Left hindlimb (tissue), 1 donor: ENCODE data around the gene HORMAD2.
"Not testable (repeated sequence)": the region's sequence is repeated elsewhere in the genome, so short reads cannot be mapped to it uniquely, and the experiment has no call there.

ENCODE experiments used
- DNase-seq: peaks from one replicate; pipeline ENCODE4 v3.0.0-alpha.2; 2018

HORMAD2 gene

GRCh38 chr22:30214703-30215407 is 134.6 kb downstream of the HORMAD2 start:
- no peak for DNase-seq

DNA sequence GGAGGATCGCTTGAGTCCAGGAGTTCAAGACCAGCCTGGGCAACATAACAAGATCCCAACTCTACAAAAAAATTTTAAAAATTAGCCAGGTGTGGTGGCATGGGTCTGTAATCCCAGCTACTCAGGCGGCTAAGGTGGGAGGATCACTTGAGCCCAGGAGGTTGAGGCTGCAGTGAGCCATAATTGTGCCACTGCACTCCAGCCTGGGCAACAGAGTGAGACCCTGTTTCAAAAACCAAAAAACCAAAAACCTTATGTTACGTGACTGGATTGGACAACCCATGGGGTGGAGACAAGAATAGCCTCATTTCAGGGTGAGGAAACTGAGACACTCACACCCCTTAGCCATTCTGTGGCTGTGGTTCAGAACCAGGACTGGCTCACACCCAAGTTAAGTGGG is 136.0 kb downstream of the HORMAD2 start:
- not testable (repeated sequence) for DNase-seq

DNA sequence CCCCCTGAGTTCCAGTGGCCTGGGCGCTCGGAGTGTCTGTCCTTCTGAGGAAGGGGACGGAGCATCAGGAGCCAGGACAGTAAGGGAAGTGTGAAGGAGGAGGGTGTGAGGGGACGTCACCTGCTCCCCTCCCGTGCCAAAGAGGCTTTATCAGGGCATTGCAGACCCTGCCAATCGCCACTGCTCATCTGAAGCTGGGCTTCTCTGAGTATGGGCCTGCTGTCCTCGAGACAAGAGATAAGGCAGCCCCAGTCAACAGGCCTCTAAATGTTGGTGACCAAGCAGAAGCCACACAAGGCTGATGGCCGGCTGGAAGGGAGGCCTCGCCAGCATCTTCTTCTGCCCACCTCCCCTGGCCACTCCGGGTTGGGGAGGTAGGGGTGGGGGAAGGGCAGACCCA is 136.4 kb downstream of the HORMAD2 start:
- DNase-seq = no peak

DNA sequence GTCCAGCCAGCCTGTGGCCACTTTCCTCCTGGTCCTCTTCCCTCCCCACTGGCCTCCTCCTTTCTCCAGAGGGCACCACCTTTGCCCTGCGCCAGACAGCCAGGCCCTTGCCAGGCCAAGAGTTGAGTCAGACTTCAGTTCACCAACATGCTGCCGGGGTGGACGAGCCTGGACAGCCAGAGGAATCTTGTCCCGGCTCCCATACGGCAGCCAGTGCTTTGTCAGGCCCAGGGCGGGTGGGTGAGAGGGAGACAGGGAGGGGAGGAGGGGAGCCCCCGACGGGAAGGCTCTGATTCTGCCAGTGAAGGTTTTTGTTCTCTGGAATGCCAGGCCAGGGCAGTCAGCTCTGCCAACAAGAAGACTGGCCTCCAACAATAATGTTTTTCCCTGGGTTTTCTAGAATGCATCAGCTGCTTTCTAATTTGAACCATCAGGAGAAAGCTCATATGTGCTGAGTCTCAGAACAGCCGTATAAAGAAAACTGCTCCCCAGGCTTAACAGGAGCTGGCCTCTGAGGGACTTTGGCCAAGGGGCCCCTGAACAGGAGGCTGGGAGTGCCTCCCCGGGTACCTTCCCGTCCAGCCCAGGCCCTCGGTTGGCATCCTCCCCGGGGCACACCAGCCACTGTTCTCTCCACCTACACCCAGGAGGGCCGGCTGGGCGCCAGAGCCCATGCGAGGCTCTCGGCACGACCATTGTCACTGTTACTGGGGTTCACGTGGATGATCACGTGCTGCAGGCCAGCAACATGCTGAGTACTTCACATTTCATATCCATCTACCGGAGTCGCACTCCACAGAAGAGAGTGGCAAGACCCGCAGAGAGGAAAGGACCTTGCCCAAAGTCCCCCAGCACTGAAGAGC is 137.7 kb downstream of the HORMAD2 start:
- DNase-seq = peak; percentile 63

DNA sequence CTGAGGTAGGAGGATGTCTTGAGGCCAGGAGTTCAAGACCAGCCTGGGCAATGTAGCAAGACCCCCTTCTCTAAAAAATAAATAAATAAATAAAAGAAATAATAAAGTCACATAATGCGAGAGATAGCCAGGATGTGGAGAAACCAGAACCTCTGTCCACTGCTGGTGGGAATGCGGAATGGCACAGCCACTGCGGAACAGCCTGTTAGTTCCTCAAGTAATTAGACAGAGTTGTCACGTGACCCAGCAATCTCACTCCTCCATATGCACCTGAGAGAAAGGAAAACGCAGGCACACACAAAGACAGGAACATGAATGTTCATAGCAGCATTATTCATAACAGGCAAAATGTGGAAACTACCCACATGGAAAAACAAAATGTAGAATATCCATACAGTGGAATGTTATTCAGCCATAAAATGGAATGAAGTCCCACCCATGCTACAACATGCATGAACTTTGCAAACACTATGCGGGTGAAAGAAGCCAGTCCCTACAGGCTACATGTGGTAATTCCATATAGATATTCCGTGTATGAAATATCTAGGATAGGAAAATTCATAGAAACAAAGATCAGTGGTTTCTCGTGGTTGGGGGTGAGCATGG is 138.9 kb downstream of the HORMAD2 start:
- DNase-seq = no peak

DNA sequence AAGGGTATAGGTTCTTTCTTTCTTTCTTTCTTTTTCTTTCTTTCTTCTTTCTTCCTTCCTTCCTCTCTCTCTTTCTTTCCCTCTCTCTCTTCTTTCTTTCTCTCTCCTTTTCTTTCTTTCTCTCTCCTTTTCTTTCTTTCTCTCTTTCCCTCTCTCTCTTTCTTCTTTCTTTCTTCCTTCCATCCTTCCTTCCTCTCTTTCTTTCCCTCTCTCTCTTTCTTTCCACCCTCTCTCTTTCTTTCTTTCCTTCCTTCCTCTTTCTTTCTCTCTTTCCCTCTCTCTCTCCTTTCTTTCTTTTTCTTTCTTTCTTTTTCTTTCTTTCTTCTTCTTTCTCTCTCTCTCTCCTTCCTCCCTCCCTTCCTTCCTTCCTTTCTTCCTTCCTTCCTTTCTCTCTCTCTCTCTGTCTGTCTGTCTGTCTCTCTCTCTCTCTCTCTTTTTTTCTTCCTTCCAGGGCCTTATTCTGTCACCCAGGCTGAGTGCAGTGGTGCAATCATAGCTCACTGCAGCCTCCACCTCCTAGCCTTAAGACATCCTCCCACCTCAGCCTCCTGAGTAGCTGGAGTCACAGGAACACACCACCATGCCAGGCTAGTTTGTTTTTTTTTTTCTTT is 139.5 kb downstream of the HORMAD2 start:
- no peak for DNase-seq

DNA sequence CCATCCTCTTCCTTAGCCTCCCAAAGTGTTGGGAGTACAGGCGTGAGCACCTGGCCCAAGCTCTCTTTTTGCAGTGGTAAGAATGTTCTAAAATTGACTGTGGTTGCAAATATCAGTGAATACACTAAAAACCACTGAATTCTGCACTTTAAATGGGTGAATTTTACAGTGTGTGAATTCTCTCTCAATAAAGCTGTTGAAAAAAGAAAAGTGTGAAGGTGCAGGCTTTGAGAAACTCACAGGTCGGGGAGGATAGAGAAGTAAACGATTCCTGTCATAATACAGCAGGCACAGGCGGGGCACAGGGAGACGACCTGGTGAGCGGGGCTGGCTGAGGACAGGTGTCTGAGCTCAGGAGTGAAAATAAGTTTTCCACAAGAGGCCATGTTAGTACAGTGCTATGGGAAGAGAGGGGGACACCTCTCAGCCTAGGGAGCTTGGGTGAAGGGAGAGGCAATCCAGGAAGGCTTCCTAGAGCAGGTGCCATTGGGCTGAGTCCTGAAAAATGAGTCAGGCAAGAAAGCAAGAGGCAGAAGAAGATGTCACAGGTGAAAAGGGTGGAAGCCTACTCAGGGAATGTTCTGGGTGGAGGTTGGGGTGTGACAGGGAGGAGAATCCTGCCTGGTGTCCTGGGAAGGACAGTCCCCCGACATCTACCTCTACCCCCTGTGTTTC is 140.2 kb downstream of the HORMAD2 start:
- DNase-seq = no peak

GRCh38 chr22:30221121-30221992 is 141.1 kb downstream of the HORMAD2 start:
- DNase-seq = no peak

DNA sequence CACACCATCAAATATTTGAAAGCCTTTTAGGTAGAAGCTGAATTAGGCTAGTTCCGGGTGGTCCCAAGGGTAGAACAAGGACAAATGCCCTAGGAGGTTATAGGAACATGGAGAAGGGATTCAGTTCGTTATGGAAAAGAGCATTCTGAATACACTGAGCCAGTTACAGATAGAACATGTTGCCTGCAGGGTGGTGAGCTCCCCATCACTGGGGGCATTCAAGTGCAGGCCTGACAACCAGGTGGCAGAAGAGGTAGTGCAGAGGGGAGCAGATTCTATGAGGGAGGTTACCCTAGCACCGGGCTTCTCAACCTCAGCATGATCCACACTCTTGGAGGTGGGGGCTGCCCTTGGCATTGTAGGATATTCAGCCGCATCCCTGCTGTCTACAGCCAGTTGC is 142.1 kb downstream of the HORMAD2 start:
- DNase-seq = no peak

DNA sequence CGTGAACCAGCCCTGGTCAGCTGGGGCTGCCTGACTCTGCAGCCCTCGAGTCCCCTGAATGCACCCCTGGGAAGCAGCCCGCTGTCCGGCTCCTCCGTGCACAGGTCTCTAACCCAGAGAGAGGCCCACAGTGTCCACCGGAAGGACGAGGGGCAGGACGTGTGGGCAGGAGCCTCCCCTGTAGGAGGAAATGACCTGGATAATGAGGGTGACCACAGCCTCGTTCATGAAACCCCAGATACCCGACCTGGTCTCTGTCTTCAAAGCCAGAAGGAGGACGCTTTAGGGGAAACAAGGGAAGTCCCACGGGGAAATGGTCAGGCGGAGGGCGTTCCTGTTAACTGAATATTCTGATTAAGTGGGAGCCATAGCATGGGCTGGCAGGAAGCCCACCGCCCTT is 143.0 kb downstream of the HORMAD2 start:
- DNase-seq = no peak

DNA sequence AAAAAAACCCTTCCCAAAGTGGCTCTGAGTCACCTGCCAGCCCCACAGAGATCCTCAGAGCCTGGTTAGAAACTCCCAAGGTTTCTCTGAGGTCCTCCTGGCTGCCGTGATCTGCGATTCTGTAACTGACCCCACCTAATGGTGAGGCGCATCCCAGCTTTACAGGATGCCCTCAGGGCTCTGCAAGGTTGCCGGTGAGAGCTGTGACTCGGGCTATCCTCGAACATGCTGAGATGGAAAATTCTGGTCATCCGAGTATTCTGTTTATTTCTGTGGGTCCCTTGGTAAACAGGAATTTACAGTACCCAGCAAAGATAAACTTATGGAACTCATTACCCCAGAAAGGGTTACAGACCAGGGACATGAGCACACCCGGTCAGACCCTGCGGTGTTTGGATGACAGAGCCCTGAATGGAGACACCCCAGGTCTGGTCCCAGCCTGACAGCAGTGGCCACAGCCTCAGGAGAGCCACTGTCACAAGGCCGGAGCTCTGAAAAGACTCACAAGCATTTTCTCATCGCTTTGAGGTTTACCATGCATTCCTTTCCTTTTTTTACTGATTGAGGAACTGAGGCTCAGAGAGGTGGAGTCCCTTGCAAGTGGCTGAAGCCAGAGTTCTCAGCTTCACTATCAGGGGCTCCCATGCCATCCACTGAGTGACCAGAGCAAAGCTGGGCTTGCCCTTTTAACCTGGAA is 144.0 kb downstream of the HORMAD2 start:
- DNase-seq = no peak

DNA sequence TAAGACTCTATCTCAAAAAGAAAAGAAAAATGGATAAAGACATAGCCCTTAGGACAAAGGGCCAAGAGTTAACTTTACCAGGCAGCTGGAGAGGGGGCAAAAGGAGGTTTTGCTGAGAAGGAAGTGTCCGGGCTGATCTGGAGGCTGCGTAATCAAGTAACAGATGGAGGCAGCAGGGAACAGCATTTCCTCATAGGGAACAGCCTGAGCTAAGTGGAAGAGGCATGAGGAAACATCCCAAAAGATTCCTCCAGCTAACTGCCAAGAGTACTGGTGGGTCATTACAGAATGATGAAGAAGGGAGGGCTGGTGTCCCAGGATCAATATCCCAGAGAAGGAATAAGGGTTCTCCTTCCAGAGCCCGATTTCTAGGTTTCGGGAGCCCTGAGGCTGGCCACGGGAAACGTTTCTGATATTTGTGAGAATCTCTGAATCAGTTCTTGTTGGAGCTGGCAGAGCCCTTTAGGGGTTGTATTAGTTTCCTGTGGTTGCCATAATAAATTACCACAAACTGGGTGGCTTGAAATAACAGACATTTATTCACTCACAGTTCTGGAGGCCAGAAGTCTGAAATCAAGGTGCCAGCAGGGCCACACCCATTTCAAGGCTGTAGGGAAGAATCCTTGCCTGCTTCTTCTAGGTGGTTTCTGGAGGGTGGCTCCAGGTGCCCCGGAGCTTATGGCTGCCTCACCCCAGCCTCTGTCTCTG is 145.1 kb downstream of the HORMAD2 start:
- no peak for DNase-seq

GRCh38 chr22:30226192-30226832 is 146.0 kb downstream of the HORMAD2 start:
- DNase-seq = no peak
